NCI-H526 treated with DMSO at 0.1 percent for 48 hours (cell line): Measurements from ENCODE around the gene TTLL6.
"Not testable (repeated sequence)": the region's sequence is repeated elsewhere in the genome, so short reads cannot be mapped to it uniquely, and the experiment has no call there.

Experiments used
- DNase-seq: peaks from one replicate; lab custom pipeline; 2025; lab: John Stamatoyannopoulos, UW

Gene TTLL6

GRCh38 chr17:48722915-48723422 is 94.1 kb downstream of the TTLL6 start, which contains the start of gene PRAC2:
Gene PRAC2 (plus strand): TSS chr17:48723185. CDS start chr17:48724411, 1,226 bp downstream.
- no peak for DNase-seq

GRCh38 chr17:48722201-48722907 is 94.7 kb downstream of the TTLL6 start, which contains the start of gene PRAC1:
Gene PRAC1 (minus strand): TSS chr17:48722518. CDS start chr17:48722392, 126 bp downstream.
- DNase-seq, result no peak

- DNase-seq, result no peak
These were observed 96.0 kb downstream of the TTLL6 start for GRCh38 chr17:48721009-48721402.

GRCh38 chr17:48720266-48721008 is 96.6 kb downstream of the TTLL6 start:
- no peak for DNase-seq

GRCh38 chr17:48719642-48720265 is 97.3 kb downstream of the TTLL6 start:
- DNase-seq, result no peak

GRCh38 chr17:48718761-48719641 is 98.0 kb downstream of the TTLL6 start:
- DNase-seq, result no peak

GRCh38 chr17:48718227-48718760 is 98.7 kb downstream of the TTLL6 start:
- DNase-seq, result no peak

GRCh38 chr17:48717367-48718226 is 99.4 kb downstream of the TTLL6 start:
- DNase-seq, result no peak

- not testable (repeated sequence) for DNase-seq
These were observed 100.5 kb downstream of the TTLL6 start for GRCh38 chr17:48716549-48716948.

- no peak for DNase-seq
These were observed 101.3 kb downstream of the TTLL6 start for GRCh38 chr17:48715496-48716399.
